Measurements from ENCODE around the gene DCUN1D4.
A peak's percentile ranks its signal among the peaks of the same experiment; 100 is the strongest.
"Not testable (repeated sequence)": the region's sequence is repeated elsewhere in the genome, so short reads cannot be mapped to it uniquely, and the experiment has no call there.

The DCUN1D4 gene

GRCh38 chr4:51925307-51925706, 82.4 kb downstream of the DCUN1D4 start:
- H3K9me3 ChIP-seq (replicated peaks in 1 of 11) = peaks cover 0 to 1% (median 0%) of the 10 kb centered on the region in 11 experiments; a peak in 1 of 22 replicates
- H3K4me3 ChIP-seq = no peak overlapping the region
- no peak overlapping the region for H3K4me2 ChIP-seq
- no peak overlapping the region for H3K27ac ChIP-seq
- no peak for TF ChIP-seq Cebpa-rat (IDR thresholded peaks at IDR 0.05)
- H4K20me1 ChIP-seq = no peaks in the 10 kb centered on the region
- H3K4me1 ChIP-seq = no peaks in the 10 kb centered on the region
- no peaks in the 10 kb centered on the region for H3K36me3 ChIP-seq
- no peak overlapping the region for H3K9ac ChIP-seq
- H3K27me3 ChIP-seq = no peaks in the 10 kb centered on the region

GRCh38 chr4:51930557-51930956, 87.6 kb downstream of the DCUN1D4 start:
- H3K9ac ChIP-seq = no peak overlapping the region

GRCh38 chr4:51931461-51931860, 88.5 kb downstream of the DCUN1D4 start:
- Histone ChIP-seq H3K4me3 (no peak overlapping the region), H4K20me1 (no peaks in the 10 kb centered on the region), H3K4me2 (no peak overlapping the region), H3K9me3 (replicated peaks in 1 of 11) (no peaks in the 10 kb centered on the region), H3K27ac (no peak overlapping the region), H3K27me3 (no peaks in the 10 kb centered on the region), H3K4me1 (peaks cover 4 to 12% (median 9%) of the 10 kb centered on the region in 10 experiments; a peak in 15 of 20 replicates), H3K36me3 (no peaks in the 10 kb centered on the region), H3K9ac (no peak overlapping the region)
- TF ChIP-seq Cebpa-rat (IDR thresholded peaks at IDR 0.05) = no peak

More at GRCh38 chr4:51930557-51930956, 87.6 kb downstream of the DCUN1D4 start:
- H3K9me3 ChIP-seq (replicated peaks in 1 of 11) = no peaks in the 10 kb centered on the region
- no peak for TF ChIP-seq Cebpa-rat (IDR thresholded peaks at IDR 0.05)
- no peaks in the 10 kb centered on the region for H4K20me1 ChIP-seq
- H3K27ac ChIP-seq = no peak overlapping the region
- H3K4me3 ChIP-seq = no peak overlapping the region
- H3K27me3 ChIP-seq = no peaks in the 10 kb centered on the region
- H3K4me2 ChIP-seq = no peak overlapping the region
- peaks cover 4 to 12% (median 9%) of the 10 kb centered on the region in 10 experiments; a peak in 15 of 20 replicates for H3K4me1 ChIP-seq
- H3K36me3 ChIP-seq = no peaks in the 10 kb centered on the region

GRCh38 chr4:51932261-51932660, 89.3 kb downstream of the DCUN1D4 start:
- H3K4me3 ChIP-seq = no peak overlapping the region
- H3K27me3 ChIP-seq = no peaks in the 10 kb centered on the region
- peak overlapping the region; percentile 4 to 42 (median 21); a peak in 16 of 22 replicates for H3K4me2 ChIP-seq
- H4K20me1 ChIP-seq = no peaks in the 10 kb centered on the region
- no peaks in the 10 kb centered on the region for H3K9me3 ChIP-seq (replicated peaks in 1 of 11)
- TF ChIP-seq Cebpa-rat (IDR thresholded peaks at IDR 0.05) = no peak
- H3K27ac ChIP-seq = no peak overlapping the region
- H3K36me3 ChIP-seq = no peaks in the 10 kb centered on the region
- no peak overlapping the region for H3K9ac ChIP-seq
- H3K4me1 ChIP-seq = peaks cover 4 to 12% (median 9%) of the 10 kb centered on the region in 10 experiments; a peak in 15 of 20 replicates

GRCh38 chr4:51932684-51933083, 89.7 kb downstream of the DCUN1D4 start:
- H4K20me1 ChIP-seq = no peaks in the 10 kb centered on the region
- no peak overlapping the region for H3K4me3 ChIP-seq
- H3K4me1 ChIP-seq = peaks cover 4 to 12% (median 9%) of the 10 kb centered on the region in 10 experiments; a peak in 15 of 20 replicates
- no peak for TF ChIP-seq Cebpa-rat (IDR thresholded peaks at IDR 0.05)
- H3K4me2 ChIP-seq = peak overlapping the region in 6 of 11 experiments; percentile 9 to 42 (median 24); a peak in 7 of 22 replicates
- no peak overlapping the region for H3K27ac ChIP-seq
- H3K9ac ChIP-seq = no peak overlapping the region
- H3K27me3 ChIP-seq = no peaks in the 10 kb centered on the region
- H3K36me3 ChIP-seq = no peaks in the 10 kb centered on the region
- H3K9me3 ChIP-seq (replicated peaks in 1 of 11) = no peaks in the 10 kb centered on the region

GRCh38 chr4:51940460-51940859, 97.5 kb downstream of the DCUN1D4 start:
- H4K20me1 ChIP-seq, H3K36me3 ChIP-seq, H3K27ac ChIP-seq, H3K27me3 ChIP-seq, H3K9ac ChIP-seq, H3K4me1 ChIP-seq, H3K4me3 ChIP-seq, H3K4me2 ChIP-seq: not testable (repeated sequence)
- H3K9me3 ChIP-seq (replicated peaks in 1 of 11) = peaks cover 0 to 17% (median 7%) of the 10 kb centered on the region in 11 experiments; a peak in 7 of 22 replicates

- no peak overlapping the region for H3K4me2 ChIP-seq
- peaks cover 0 to 17% (median 7%) of the 10 kb centered on the region in 11 experiments; a peak in 7 of 22 replicates for H3K9me3 ChIP-seq (replicated peaks in 1 of 11)
- no peaks in the 10 kb centered on the region for H3K4me1 ChIP-seq
- no peak for TF ChIP-seq Cebpa-rat (IDR thresholded peaks at IDR 0.05)
- no peak overlapping the region for H3K9ac ChIP-seq
- H3K36me3 ChIP-seq = no peaks in the 10 kb centered on the region
- H3K27me3 ChIP-seq = no peaks in the 10 kb centered on the region
- H4K20me1 ChIP-seq = no peaks in the 10 kb centered on the region
- no peak overlapping the region for H3K4me3 ChIP-seq
- H3K27ac ChIP-seq = no peak overlapping the region
These were observed 99.3 kb downstream of the DCUN1D4 start for GRCh38 chr4:51942108-51942832.

GRCh38 chr4:51942833-51943215, 99.9 kb downstream of the DCUN1D4 start:
- Histone ChIP-seq H3K4me3 (no peak overlapping the region), H3K27ac (no peak overlapping the region), H3K27me3 (no peaks in the 10 kb centered on the region), H4K20me1 (no peaks in the 10 kb centered on the region), H3K36me3 (no peaks in the 10 kb centered on the region), H3K9me3 (replicated peaks in 1 of 11) (peaks cover 0 to 18% (median 7%) of the 10 kb centered on the region in 11 experiments; a peak in 8 of 22 replicates), H3K4me1 (no peaks in the 10 kb centered on the region), H3K9ac (no peak overlapping the region), H3K4me2 (no peak overlapping the region)
- no peak for TF ChIP-seq Cebpa-rat (IDR thresholded peaks at IDR 0.05)

GRCh38 chr4:51943221-51943620, 100.3 kb downstream of the DCUN1D4 start:
- H3K27ac ChIP-seq = no peak overlapping the region
- H3K4me2 ChIP-seq = no peak overlapping the region
- no peaks in the 10 kb centered on the region for H3K36me3 ChIP-seq
- no peaks in the 10 kb centered on the region for H3K27me3 ChIP-seq
- H3K9ac ChIP-seq = no peak overlapping the region
- peaks cover 0 to 22% (median 7%) of the 10 kb centered on the region in 11 experiments; a peak in 9 of 22 replicates for H3K9me3 ChIP-seq (replicated peaks in 1 of 11)
- no peak for TF ChIP-seq Cebpa-rat (IDR thresholded peaks at IDR 0.05)
- H3K4me1 ChIP-seq = no peaks in the 10 kb centered on the region
- H4K20me1 ChIP-seq = no peaks in the 10 kb centered on the region
- no peak overlapping the region for H3K4me3 ChIP-seq

Measured in BLaER1 treated with 17β-estradiol and CSF1 and Interleukin-3, amounts not matched to agents 10 nM and 100 nM (cell line).